Measurements from ENCODE around the gene FHIP2A. TPM values are rescaled to one million over a fixed set of nuclear protein-coding genes. Genes with fewer than 3 reads are reported as not detected.
A peak's percentile ranks its signal among the peaks of the same experiment; 100 is the strongest.

Gene FHIP2A
- total and polyA plus RNA-seq, 2 of the 4 experiments (the other 2 are of a cell fraction) = 10.7 to 16.5 TPM

DNA sequence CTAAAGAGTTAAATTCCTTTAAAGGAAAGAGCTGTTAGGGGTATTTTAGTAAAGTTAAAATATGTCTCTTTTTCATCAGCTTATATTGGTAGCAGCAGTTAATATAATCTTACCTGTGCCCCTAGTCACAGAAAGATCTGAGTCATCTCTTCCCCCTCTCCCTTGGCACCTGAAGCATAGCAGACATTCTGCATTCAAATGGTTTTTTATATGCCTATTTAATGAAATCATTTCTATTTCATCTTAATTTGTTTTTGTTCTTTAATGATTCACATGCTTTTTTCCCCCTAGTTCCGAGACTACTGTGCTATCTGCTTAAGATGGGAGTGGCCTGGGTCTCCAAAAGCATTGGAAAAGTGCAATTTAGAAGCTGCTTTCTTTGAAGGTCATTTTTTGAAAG is 33.3 kb downstream of the FHIP2A start:
- H3K14ac ChIP-seq (replicated peaks; ENCODE audit: low read depth, low read length) = no peak overlapping the region
- H3K23ac ChIP-seq (ENCODE audit: low read depth, low read length) = 0 out of 2 replicates have a peak overlapping the region, but pooled peaks have one; percentile 36
- H4K8ac ChIP-seq (ENCODE audit: low read depth in 2 of 2, low read length in 2 of 2) = no peak overlapping the region
- H3K9me3 ChIP-seq (ENCODE audit: control insufficient read depth, insufficient read depth, low read length) = no peaks in the 10 kb centered on the region
- no peak overlapping the region for H2AK9ac ChIP-seq (replicated peaks; ENCODE audit: low read depth, low read length, poor library complexity)
- no peak overlapping the region; the same call in 1 of the 2 replicates for H2BK120ac ChIP-seq (ENCODE audit: low read depth, low read length)
- no TSS peak for BruUV-seq (replicated peaks)
- DNase-seq (no peak), ATAC-seq (ENCODE audit: low read depth) (no peak)
- no peak overlapping the region for H4K91ac ChIP-seq (ENCODE audit: insufficient read depth, low read depth, low read length)
- no peak overlapping the region for H2AK5ac ChIP-seq (ENCODE audit: low read depth, low read length)
- POLR2A ChIA-PET (ENCODE audit: unreplicated experiment) = no interaction called here
- whole genome bisulfite sequencing, 2 experiments (ENCODE audit: extremely low coverage in 2 of 2, insufficient read length in 1 of 2) = no CpG with 5 or more reads among the region's 1 CpG
- peaks cover 18 to 23% of the 10 kb centered on the region in 2 experiments for H3K79me1 ChIP-seq (ENCODE audit: low read depth in 1 of 2, low read length in 2 of 2)
- no peak overlapping the region for H3K27ac ChIP-seq (ENCODE audit: insufficient read depth, low read length)
- peaks cover 6% of the 10 kb centered on the region for H3K9me1 ChIP-seq (ENCODE audit: insufficient read depth, low read length)
- H2AFZ ChIP-seq (replicated peaks; ENCODE audit: low read length, poor library complexity) = no peak overlapping the region
- intact Hi-C loops (cut with micrococcal nuclease) (no loop called here), in situ Hi-C loops (cut with MboI; ENCODE audit: low sequenced_read_pairs) (no loop called here), dilution Hi-C loops (cut with HindIII; ENCODE audit: low sequenced_read_pairs, unreplicated experiment) (no loop called here)
- no peak overlapping the region for H2BK15ac ChIP-seq (ENCODE audit: low read depth, low read length)
- no peak overlapping the region for H2BK20ac ChIP-seq (ENCODE audit: low read depth, low read length)
- H4K5ac ChIP-seq (ENCODE audit: low read depth, low read length) = peak overlapping the region; percentile 36; the same call in 1 of the 2 replicates
- no peak overlapping the region for H3K4me3 ChIP-seq (ENCODE audit: insufficient read depth, low read depth, low read length)
- TF ChIP-seq RAD21 (IDR thresholded peaks at IDR 0.05; ENCODE audit: low read length) = no peak
- TF ChIP-seq MAZ (IDR thresholded peaks at IDR 0.05; ENCODE audit: borderline replicate concordance, low read depth, low read length) = no peak
- no peak for TF ChIP-seq NFE2L2 (IDR thresholded peaks at IDR 0.05; ENCODE audit: low read depth, low read length)
- TF ChIP-seq CHD1 (IDR thresholded peaks at IDR 0.05; ENCODE audit: low read depth, low read length) = no peak
- no peak for TF ChIP-seq FOS (IDR thresholded peaks at IDR 0.05; ENCODE audit: low read depth, low read length)
- TF ChIP-seq, protein P1, sequence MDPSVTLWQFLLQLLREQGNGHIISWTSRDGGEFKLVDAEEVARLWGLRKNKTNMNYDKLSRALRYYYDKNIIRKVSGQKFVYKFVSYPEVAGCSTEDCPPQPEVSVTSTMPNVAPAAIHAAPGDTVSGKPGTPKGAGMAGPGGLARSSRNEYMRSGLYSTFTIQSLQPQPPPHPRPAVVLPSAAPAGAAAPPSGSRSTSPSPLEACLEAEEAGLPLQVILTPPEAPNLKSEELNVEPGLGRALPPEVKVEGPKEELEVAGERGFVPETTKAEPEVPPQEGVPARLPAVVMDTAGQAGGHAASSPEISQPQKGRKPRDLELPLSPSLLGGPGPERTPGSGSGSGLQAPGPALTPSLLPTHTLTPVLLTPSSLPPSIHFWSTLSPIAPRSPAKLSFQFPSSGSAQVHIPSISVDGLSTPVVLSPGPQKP (IDR thresholded peaks at IDR 0.05; ENCODE audit: borderline replicate concordance, low read depth, low read length) = no peak
- TF ChIP-seq BHLHE40 (IDR thresholded peaks at IDR 0.05; ENCODE audit: low read depth, low read length) = no peak
- TF ChIP-seq, protein P2, sequence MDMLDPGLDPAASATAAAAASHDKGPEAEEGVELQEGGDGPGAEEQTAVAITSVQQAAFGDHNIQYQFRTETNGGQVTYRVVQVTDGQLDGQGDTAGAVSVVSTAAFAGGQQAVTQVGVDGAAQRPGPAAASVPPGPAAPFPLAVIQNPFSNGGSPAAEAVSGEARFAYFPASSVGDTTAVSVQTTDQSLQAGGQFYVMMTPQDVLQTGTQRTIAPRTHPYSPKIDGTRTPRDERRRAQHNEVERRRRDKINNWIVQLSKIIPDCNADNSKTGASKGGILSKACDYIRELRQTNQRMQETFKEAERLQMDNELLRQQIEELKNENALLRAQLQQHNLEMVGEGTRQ (IDR thresholded peaks at IDR 0.05; ENCODE audit: low read depth, low read length) = no peak
- TF ChIP-seq, protein P3, sequence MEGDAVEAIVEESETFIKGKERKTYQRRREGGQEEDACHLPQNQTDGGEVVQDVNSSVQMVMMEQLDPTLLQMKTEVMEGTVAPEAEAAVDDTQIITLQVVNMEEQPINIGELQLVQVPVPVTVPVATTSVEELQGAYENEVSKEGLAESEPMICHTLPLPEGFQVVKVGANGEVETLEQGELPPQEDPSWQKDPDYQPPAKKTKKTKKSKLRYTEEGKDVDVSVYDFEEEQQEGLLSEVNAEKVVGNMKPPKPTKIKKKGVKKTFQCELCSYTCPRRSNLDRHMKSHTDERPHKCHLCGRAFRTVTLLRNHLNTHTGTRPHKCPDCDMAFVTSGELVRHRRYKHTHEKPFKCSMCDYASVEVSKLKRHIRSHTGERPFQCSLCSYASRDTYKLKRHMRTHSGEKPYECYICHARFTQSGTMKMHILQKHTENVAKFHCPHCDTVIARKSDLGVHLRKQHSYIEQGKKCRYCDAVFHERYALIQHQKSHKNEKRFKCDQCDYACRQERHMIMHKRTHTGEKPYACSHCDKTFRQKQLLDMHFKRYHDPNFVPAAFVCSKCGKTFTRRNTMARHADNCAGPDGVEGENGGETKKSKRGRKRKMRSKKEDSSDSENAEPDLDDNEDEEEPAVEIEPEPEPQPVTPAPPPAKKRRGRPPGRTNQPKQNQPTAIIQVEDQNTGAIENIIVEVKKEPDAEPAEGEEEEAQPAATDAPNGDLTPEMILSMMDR (conservative IDR thresholded peaks at IDR 0.05; ENCODE audit: low read depth, low read length) = no peak
- no peak for TF ChIP-seq SMC3 (IDR thresholded peaks at IDR 0.05; ENCODE audit: low read depth, low read length)
- no peak for TF ChIP-seq RCOR1 (IDR thresholded peaks at IDR 0.05; ENCODE audit: insufficient replicate concordance, low read length)
- no peak for TF ChIP-seq POLR2A (IDR thresholded peaks at IDR 0.05; ENCODE audit: low read depth, low read length)
- no peak for TF ChIP-seq RFX5 (IDR thresholded peaks at IDR 0.05; ENCODE audit: low read depth, low read length)
- no peak for TF ChIP-seq CEBPB (IDR thresholded peaks at IDR 0.05; ENCODE audit: low read depth, low read length)
- no peak for TF ChIP-seq MXI1 (IDR thresholded peaks at IDR 0.05; ENCODE audit: borderline replicate concordance, low read depth, low read length)
- no peak for TF ChIP-seq MAFK (IDR thresholded peaks at IDR 0.05; ENCODE audit: low read depth, low read length)
- no peak overlapping the region for H3K56ac ChIP-seq (ENCODE audit: extremely low read depth, insufficient read depth, low read length)
- H3K18ac ChIP-seq (ENCODE audit: low read depth, low read length) = peak overlapping the region; percentile 52; the same call in 1 of the 2 replicates
- H3K9ac ChIP-seq (ENCODE audit: low read depth, low read length) = no peak overlapping the region
- H2BK5ac ChIP-seq (ENCODE audit: low read depth, low read length, poor library complexity, severe bottlenecking) = peak overlapping the region; percentile 99
- peak overlapping the region; percentile 57; the same call in 1 of the 2 replicates for H3K4ac ChIP-seq (ENCODE audit: low read depth, low read length)
- H3K4me1 ChIP-seq (ENCODE audit: control insufficient read depth, insufficient read depth, low read length) = peaks cover 14% of the 10 kb centered on the region
- no peaks in the 10 kb centered on the region for H3K27me3 ChIP-seq (ENCODE audit: control insufficient read depth, insufficient read depth, low read length)
- no peaks in the 10 kb centered on the region for H4K20me1 ChIP-seq (ENCODE audit: insufficient read depth, low read length)
- no peak overlapping the region for H3K4me2 ChIP-seq (ENCODE audit: low read depth, low read length)
- CTCF ChIA-PET = no interaction called here
- H3K36me3 ChIP-seq (ENCODE audit: control insufficient read depth, insufficient read depth, low read length) = peaks cover 25% of the 10 kb centered on the region

Data from IMR-90 (cell line).